ENCODE measurements around the gene CIRBP. TPM values are rescaled to one million over a fixed set of nuclear protein-coding genes. Genes with fewer than 3 reads are reported as not detected.

Gene CIRBP
- total RNA-seq, 1 donor from 2014 or later, result 295 TPM

GRCh38 chr19:1271528-1272422 is 2.6 kb downstream of the CIRBP start:
- TF ChIP-seq, protein P1, sequence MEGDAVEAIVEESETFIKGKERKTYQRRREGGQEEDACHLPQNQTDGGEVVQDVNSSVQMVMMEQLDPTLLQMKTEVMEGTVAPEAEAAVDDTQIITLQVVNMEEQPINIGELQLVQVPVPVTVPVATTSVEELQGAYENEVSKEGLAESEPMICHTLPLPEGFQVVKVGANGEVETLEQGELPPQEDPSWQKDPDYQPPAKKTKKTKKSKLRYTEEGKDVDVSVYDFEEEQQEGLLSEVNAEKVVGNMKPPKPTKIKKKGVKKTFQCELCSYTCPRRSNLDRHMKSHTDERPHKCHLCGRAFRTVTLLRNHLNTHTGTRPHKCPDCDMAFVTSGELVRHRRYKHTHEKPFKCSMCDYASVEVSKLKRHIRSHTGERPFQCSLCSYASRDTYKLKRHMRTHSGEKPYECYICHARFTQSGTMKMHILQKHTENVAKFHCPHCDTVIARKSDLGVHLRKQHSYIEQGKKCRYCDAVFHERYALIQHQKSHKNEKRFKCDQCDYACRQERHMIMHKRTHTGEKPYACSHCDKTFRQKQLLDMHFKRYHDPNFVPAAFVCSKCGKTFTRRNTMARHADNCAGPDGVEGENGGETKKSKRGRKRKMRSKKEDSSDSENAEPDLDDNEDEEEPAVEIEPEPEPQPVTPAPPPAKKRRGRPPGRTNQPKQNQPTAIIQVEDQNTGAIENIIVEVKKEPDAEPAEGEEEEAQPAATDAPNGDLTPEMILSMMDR (IDR thresholded peaks at IDR 0.05), result no peak
- Mint-ChIP-seq H3K9me3 (ENCODE audit: low read depth) (no peaks in the 10 kb centered on the region), H3K36me3 (ENCODE audit: low read depth) (peaks cover 33% of the 10 kb centered on the region), H3K27me3 (ENCODE audit: low read depth) (no peaks in the 10 kb centered on the region), H3K27ac (ENCODE audit: unreplicated experiment) (peak overlapping the region; percentile 93), H3K4me1 (ENCODE audit: low read depth) (peaks cover 64% of the 10 kb centered on the region), H3K4me3 (ENCODE audit: unreplicated experiment) (peak overlapping the region; percentile 84)
- DNase-seq (ENCODE audit: low spot score), result no peak

- no peak for DNase-seq (ENCODE audit: low spot score)
- TF ChIP-seq, protein P1 (IDR thresholded peaks at IDR 0.05), result no peak
- Mint-ChIP-seq H3K4me1 (ENCODE audit: low read depth) (peaks cover 60% of the 10 kb centered on the region), H3K36me3 (ENCODE audit: low read depth) (peaks cover 33% of the 10 kb centered on the region), H3K4me3 (ENCODE audit: unreplicated experiment) (peak overlapping the region; percentile 19), H3K27me3 (ENCODE audit: low read depth) (no peaks in the 10 kb centered on the region), H3K9me3 (ENCODE audit: low read depth) (no peaks in the 10 kb centered on the region), H3K27ac (ENCODE audit: unreplicated experiment) (no peak overlapping the region)
These were observed 3.5 kb downstream of the CIRBP start for GRCh38 chr19:1272423-1273262.

DNA sequence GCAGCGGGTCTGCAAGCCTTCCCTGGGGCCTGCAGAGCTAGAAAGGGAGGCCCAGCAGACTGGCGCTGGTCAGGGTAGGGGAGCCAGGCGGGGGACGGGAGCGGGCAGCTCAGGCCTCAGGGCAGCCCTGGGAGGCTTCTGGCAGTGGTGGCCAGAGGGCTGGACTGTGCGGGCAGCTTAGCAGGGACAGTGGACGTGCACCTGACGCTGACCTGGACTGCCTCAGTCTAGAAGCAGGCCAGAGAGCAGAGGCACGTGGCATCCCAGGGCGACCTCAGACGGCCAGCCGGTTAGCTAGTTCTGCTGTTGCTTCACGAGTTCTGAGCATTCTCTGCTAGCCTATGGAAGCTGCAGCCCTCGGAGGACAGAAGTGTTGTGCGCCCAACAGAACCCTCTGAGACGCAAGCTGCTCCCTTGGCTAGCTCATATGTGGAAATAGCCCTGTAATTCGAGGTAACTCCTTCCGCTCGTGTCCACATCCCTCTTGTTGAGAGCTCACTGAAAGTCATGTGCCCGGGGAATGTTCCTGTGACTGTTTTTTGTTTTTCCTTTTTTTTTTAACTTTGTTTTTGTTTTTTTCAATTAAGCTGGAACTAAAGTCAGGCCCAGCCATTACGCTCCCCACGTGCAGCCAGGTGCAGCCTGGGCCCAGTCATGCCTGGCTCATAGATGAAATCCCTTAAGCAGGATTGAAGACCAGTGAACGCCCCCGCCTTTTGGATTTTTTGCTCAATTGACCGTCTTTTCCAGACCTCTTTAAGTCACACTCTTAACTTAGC is 4.3 kb downstream of the CIRBP start:
- no peak for DNase-seq (ENCODE audit: low spot score)
- peaks cover 53% of the 10 kb centered on the region for H3K4me1 Mint-ChIP-seq (ENCODE audit: low read depth)
- H3K27me3 Mint-ChIP-seq (ENCODE audit: low read depth), result no peaks in the 10 kb centered on the region
- no peaks in the 10 kb centered on the region for H3K9me3 Mint-ChIP-seq (ENCODE audit: low read depth)
- TF ChIP-seq, protein P1 (IDR thresholded peaks at IDR 0.05), result no peak
- H3K27ac Mint-ChIP-seq (ENCODE audit: unreplicated experiment), result peak overlapping the region; percentile 62
- H3K4me3 Mint-ChIP-seq (ENCODE audit: unreplicated experiment), result peak overlapping the region; percentile 37
- H3K36me3 Mint-ChIP-seq (ENCODE audit: low read depth), result peaks cover 33% of the 10 kb centered on the region

DNA sequence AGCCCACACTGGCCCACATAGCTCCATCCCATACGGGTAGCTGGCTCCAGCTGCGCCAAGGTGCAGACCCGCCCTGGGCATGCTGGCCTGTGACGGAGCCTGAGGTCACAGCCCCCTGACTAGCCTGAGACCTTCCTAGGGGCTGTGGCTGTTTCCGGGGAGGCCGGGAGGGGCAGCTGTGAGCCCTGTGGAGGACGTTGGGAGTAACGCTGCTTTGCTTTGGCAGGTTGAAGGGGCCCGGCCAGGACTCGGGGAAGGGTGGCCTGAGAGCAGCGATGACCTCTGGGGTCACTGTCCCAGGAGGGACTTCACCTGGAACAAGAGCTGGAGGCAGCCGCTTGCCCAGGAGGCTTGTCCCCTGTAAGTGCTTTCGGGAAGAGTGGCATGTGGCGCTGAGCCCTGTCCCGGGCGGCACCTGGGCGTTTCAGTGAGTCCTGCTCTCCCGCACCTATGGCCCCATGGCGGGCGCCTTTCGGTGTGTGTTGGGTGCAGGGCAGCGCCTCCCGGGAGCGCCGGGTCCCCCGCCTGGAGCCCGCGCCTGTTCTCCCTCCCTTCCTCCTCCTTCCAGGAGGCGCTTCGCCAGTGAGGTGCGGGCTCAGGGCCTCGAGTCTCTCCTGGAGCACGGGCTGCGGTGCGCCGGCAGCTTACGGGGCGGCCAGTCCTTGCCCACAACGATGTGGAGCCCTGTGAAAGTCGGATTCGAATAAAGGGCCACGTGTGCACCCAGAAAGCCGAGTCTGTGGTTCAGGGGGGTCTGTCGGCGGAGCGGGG is 5.1 kb downstream of the CIRBP start:
- DNase-seq (ENCODE audit: low spot score), result no peak
- TF ChIP-seq, protein P1 (IDR thresholded peaks at IDR 0.05), result no peak
- Mint-ChIP-seq H3K9me3 (ENCODE audit: low read depth) (no peaks in the 10 kb centered on the region), H3K27ac (ENCODE audit: unreplicated experiment) (peak overlapping the region; percentile 82), H3K36me3 (ENCODE audit: low read depth) (peaks cover 33% of the 10 kb centered on the region), H3K4me3 (ENCODE audit: unreplicated experiment) (peak overlapping the region; percentile 58), H3K4me1 (ENCODE audit: low read depth) (peaks cover 49% of the 10 kb centered on the region), H3K27me3 (ENCODE audit: low read depth) (no peaks in the 10 kb centered on the region)
